Panc1 (cell line): Measurements from ENCODE around the gene POFUT1. TPM values are rescaled to one million over a fixed set of nuclear protein-coding genes. Genes with fewer than 3 reads are reported as not detected.

Experiments used
- ATAC-seq: fragments of 200-7000 bp; cut with Tn5 transposase; 2 replicates; pipeline ENCODE4 v1.9.1; 2020; ENCODE audit warnings: mild to moderate bottlenecking, moderate library complexity
- BruUV-seq: library from RNA; stranded (reverse); fragments of 400-500 nt; replicated peaks from 2 replicates; lab custom pipeline; 2021; lab: Mats Ljungman, UMichigan
- CTCF ChIA-PET: fragments of 300-600 bp; sonication (Branson Sonifier 250); formaldehyde crosslinking; loops from one replicate; lab custom pipeline; 2022; ENCODE audit warnings: antibody characterized with exemption; lab: Charles Lee
- POLR2A ChIA-PET: fragments of 300-600 bp; sonication (Branson Sonifier 250); formaldehyde crosslinking; loops from one replicate; lab custom pipeline; 2022; ENCODE audit warnings: antibody characterized with exemption; lab: Charles Lee
- DNase-seq: peaks from one replicate; pipeline ENCODE4 v3.0.0-alpha.2; 2010; ENCODE audit warnings: low read depth, low spot score
- H3K27ac ChIP-seq: 2 replicates; pipeline ENCODE4 v1.5.1; 2011; ENCODE audit warnings: mild to moderate bottlenecking, low read length, inconsistent platforms
- H3K27me3 ChIP-seq: fragments of 200-500 bp; sonication (Bioruptor generic); 2 replicates; pipeline ENCODE4 v1.6.0; 2014; ENCODE audit warnings: low read length, inconsistent platforms; ENCODE audit not compliant: control insufficient read depth, insufficient read depth
- H3K36me3 ChIP-seq: fragments of 200-500 bp; sonication (Bioruptor generic); 2 replicates; pipeline ENCODE4 v1.5.1; 2014; ENCODE audit warnings: inconsistent platforms, mild to moderate bottlenecking, low read length, moderate library complexity; ENCODE audit not compliant: control insufficient read depth, insufficient read depth
- H3K4me1 ChIP-seq: 2 replicates; pipeline ENCODE4 v1.5.1; 2011; ENCODE audit warnings: inconsistent platforms, mild to moderate bottlenecking, low read length, moderate library complexity; ENCODE audit not compliant: control insufficient read depth, insufficient read depth
- H3K4me3 ChIP-seq, 2 experiments: 2 replicates each; pipeline ENCODE4 v1.5.1; 2011 to 2012; ENCODE audit warnings: low read depth in 2 of 2, low read length in 2 of 2, mild to moderate bottlenecking in 2 of 2, inconsistent platforms in 1 of 2, moderate library complexity in 1 of 2
- H3K9me3 ChIP-seq: fragments of 200-500 bp; sonication (Bioruptor generic); 2 replicates; pipeline ENCODE4 v1.5.1; 2014; ENCODE audit warnings: low read depth, mild to moderate bottlenecking, inconsistent platforms, low read length, moderate library complexity; ENCODE audit not compliant: control insufficient read depth, insufficient read depth
- POLR2AphosphoS5 ChIP-seq: IDR thresholded peaks from 2 replicates; pipeline ENCODE4 v1.6.1; 2012; ENCODE audit warnings: mild to moderate bottlenecking, low read depth, low read length, moderate library complexity
- REST ChIP-seq, 2 experiments: IDR thresholded peaks; 2 replicates each; pipeline ENCODE4 v1.6.1; 2011 to 2012; ENCODE audit warnings: low read depth in 2 of 2, control low read depth in 1 of 2, low read length in 1 of 2, mild to moderate bottlenecking in 1 of 2, moderate library complexity in 1 of 2; ENCODE audit not compliant: insufficient read depth in 1 of 2
- SIN3A ChIP-seq: IDR thresholded peaks from 2 replicates; pipeline ENCODE4 v1.6.1; 2012; ENCODE audit warnings: low read depth, mild to moderate bottlenecking, low read length, moderate library complexity, borderline replicate concordance; ENCODE audit not compliant: insufficient read depth
- TCF7L2 ChIP-seq: IDR thresholded peaks from 2 replicates; pipeline ENCODE4 v1.6.1; 2011; ENCODE audit warnings: mild to moderate bottlenecking, low read depth, low read length, inconsistent platforms
- in situ Hi-C: cut with HindIII; loops from 2 replicates; pipeline ENCODE4 v1.10.0; 2016; ENCODE audit warnings: low sequenced_read_pairs, low pct_unique_long_range_greater_than_20kb
- intact Hi-C: fragments of 100-400 bp; cut with micrococcal nuclease; formaldehyde crosslinking; loops from one replicate; pipeline ENCODE4 v1.10.0; 2022; ENCODE audit not compliant: unreplicated experiment
- total RNA-seq: library from RNA; stranded (reverse); gene quantifications from one replicate; pipeline ENCODE4 v1.2.1, GENCODE V29; 2021; ENCODE audit not compliant: unreplicated experiment
- TF ChIP-seq, protein P1 (sequence below): fragments of 450-650 bp; IDR thresholded peaks from 2 replicates; pipeline ENCODE4 v1.5.1; 2017; ENCODE audit warnings: mild to moderate bottlenecking

POFUT1 gene
- total RNA-seq, 1 experiment from 2014 or later = 138 TPM

GRCh38 chr20:32237419-32237818 is 29.7 kb downstream of the POFUT1 start:
- DNase-seq (no peak), ATAC-seq (0 out of 2 replicates have a peak, but pooled peaks have one; percentile 37)
- BruUV-seq = TSS peak; percentile 83
- TF ChIP-seq POLR2AphosphoS5 = peak; percentile 71
- no peak for TF ChIP-seq REST (IDR thresholded peaks at IDR 0.05; ENCODE audit: insufficient read depth in 1 of 2, low read depth in 2 of 2, low read length in 1 of 2)
- ChIA-PET POLR2A (no interaction called here), CTCF (no interaction called here)
- Histone ChIP-seq H3K27me3 (no peaks in the 10 kb centered on the region), H3K27ac (no peak overlapping the region), H3K36me3 (peaks cover 11% of the 10 kb centered on the region), H3K4me1 (peaks cover 6% of the 10 kb centered on the region; the same call in 1 of the 2 replicates), H3K4me3 (no peak overlapping the region), H3K9me3 (no peaks in the 10 kb centered on the region)
- intact Hi-C loops (no loop called here), in situ Hi-C loops (no loop called here)

DNA sequence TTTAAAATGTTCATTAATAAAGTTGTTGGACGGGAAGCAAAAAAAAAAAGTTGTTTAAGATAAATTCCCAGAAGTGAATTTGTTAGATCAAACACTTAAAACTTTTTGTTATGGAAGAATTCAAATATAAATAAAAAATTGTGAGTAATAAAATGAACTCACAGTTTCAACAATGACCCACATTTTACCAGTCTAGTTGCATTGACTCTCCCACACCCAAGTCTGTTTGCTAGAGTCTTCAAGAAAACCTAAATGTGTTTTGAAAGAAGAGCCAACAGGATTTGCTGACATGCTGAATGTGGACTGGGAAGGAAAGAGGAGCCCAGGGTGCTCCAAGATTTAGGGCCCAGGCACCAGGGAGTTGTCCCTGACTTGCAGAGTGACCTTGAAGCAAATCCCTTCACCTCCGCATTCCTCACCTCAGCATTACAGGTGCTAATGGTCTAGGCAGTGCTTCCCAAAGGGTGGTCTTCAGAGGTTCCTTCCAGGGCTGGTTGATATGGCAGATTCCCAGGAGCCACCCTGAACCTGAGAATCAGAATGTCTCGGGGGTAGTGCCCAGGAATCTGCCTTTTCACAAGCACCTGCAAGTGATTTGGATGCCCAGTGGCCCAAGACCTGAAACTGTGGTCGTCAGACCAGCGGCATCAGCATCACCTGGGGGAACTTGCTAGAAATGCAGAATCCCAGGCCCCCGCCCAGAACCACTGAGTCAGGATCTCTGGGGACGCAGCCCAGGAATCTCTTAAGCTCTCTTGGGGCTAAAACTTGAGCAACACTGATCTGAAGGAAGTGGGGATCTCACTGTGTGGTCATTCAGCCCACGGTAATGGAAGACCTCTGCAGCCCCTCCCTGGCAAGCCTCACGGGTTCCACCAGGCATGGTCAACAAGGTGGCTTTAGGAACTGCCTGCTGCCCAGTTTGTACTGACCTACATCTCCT is 31.1 kb downstream of the POFUT1 start:
- Histone ChIP-seq H3K4me3 (no peak overlapping the region), H3K4me1 (peaks cover 6% of the 10 kb centered on the region; the same call in 1 of the 2 replicates), H3K9me3 (no peaks in the 10 kb centered on the region), H3K27me3 (no peaks in the 10 kb centered on the region), H3K36me3 (peaks cover 3% of the 10 kb centered on the region; the same call in 1 of the 2 replicates), H3K27ac (no peak overlapping the region)
- DNase-seq (no peak), ATAC-seq (0 out of 2 replicates have a peak, but pooled peaks have one; percentile 4)
- TF ChIP-seq TCF7L2 (no peak), POLR2AphosphoS5 (peak; percentile 71)
- intact Hi-C loops = no loop called here
- BruUV-seq = no TSS peak
- in situ Hi-C loops = no loop called here
- CTCF ChIA-PET = interaction anchor here (0.7 kb wide), 1 partner anchor 52 kb away, joined by 4 read pairs; no protein-coding TSS in a partner anchor
- POLR2A ChIA-PET = interaction anchor here (0.7 kb wide), 1 partner anchor 23 kb away, joined by 3 read pairs; no protein-coding TSS in a partner anchor

DNA sequence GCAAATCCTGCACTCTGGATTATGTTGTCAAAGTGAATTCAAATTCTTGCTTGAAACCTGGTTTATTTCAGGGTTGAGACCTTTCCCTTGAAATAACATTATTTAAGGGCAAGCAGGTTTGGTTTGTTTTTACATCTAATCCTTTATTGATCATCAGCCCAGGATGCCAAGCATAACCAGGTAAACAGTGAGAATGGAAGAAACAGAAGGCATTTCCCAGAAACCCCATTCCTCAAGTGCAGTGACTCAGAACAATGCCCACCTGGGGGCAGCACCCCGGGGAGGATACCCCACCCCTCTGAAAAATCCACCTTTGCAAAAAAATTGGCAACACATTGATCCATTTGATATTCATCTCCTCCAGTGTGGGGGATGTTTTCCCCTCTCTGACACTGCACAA is 32.5 kb downstream of the POFUT1 start:
- CTCF ChIA-PET = no interaction called here
- Histone ChIP-seq H3K4me3 (no peak overlapping the region), H3K4me1 (peaks cover 19% of the 10 kb centered on the region), H3K9me3 (no peaks in the 10 kb centered on the region), H3K36me3 (peaks cover 2% of the 10 kb centered on the region; the same call in 1 of the 2 replicates), H3K27me3 (no peaks in the 10 kb centered on the region), H3K27ac (no peak overlapping the region)
- TF ChIP-seq, protein P1, sequence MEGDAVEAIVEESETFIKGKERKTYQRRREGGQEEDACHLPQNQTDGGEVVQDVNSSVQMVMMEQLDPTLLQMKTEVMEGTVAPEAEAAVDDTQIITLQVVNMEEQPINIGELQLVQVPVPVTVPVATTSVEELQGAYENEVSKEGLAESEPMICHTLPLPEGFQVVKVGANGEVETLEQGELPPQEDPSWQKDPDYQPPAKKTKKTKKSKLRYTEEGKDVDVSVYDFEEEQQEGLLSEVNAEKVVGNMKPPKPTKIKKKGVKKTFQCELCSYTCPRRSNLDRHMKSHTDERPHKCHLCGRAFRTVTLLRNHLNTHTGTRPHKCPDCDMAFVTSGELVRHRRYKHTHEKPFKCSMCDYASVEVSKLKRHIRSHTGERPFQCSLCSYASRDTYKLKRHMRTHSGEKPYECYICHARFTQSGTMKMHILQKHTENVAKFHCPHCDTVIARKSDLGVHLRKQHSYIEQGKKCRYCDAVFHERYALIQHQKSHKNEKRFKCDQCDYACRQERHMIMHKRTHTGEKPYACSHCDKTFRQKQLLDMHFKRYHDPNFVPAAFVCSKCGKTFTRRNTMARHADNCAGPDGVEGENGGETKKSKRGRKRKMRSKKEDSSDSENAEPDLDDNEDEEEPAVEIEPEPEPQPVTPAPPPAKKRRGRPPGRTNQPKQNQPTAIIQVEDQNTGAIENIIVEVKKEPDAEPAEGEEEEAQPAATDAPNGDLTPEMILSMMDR = no peak
- TF ChIP-seq POLR2AphosphoS5 (no peak), SIN3A (no peak), TCF7L2 (no peak), REST (IDR thresholded peaks at IDR 0.05; ENCODE audit: insufficient read depth in 1 of 2, low read depth in 2 of 2, low read length in 1 of 2) (no peak)
- POLR2A ChIA-PET = interaction anchor here (0.7 kb wide), 1 partner anchor 11 kb away, joined by 5 read pairs; no protein-coding TSS in a partner anchor
- no peak for ATAC-seq
- no TSS peak for BruUV-seq
- intact Hi-C loops = no loop called here
- in situ Hi-C loops = no loop called here
- DNase-seq = no peak
